ENCODE results near the gene SSBP3. TPM values are rescaled to one million over a fixed set of nuclear protein-coding genes. Genes with fewer than 3 reads are reported as not detected.

Gene SSBP3
- polyA plus RNA-seq, 3 donors, result 18.6 to 43.9 (median 37.0) TPM

DNA sequence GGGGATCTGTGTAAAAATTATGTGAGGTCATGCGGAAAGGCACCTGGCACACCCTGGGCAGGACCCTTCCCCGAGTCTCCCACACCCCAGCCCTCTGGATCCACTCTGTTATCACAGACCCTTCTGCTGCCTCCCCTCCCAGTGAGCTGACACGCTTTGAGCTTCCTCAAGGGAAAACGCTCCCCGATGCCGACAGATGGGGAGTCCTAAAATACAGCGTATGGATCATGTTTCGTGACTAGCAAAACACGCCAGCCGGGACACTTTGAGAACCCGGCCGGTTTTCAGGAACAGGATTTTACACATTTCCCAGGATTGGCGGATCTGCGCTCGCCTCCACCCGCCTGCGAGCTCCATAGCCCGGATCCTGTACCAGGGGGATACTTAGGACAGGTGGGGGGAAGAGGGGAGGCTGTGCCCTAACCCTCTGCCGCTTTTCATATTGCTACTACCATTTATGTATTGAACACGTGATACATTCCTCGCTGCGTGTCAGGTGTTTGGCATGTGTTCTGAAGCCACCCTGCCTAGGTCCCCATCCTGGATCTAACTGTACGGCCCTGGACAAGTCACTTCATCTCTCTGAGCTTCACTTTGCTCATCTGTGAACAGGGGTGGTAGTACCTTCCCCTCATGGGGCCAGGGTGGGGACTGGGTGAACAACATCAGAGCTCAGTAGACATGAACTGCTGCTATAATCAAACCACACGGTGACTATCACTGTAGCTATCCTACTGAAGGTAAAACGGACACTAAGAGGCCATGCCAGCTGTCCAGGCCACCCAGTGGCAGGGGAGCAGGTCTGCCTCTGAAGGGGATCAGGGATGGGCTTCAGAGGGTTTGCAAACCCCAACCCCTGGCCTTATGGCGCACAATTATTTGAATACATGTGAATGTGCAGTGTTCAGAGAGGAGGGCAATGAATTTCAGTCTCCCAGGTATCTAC is 63.2 kb downstream of the SSBP3 start:
- 69 to 88% (median 84%) methylated on average over 26 of the region's 26 CpGs for WGBS, 3 donors

DNA sequence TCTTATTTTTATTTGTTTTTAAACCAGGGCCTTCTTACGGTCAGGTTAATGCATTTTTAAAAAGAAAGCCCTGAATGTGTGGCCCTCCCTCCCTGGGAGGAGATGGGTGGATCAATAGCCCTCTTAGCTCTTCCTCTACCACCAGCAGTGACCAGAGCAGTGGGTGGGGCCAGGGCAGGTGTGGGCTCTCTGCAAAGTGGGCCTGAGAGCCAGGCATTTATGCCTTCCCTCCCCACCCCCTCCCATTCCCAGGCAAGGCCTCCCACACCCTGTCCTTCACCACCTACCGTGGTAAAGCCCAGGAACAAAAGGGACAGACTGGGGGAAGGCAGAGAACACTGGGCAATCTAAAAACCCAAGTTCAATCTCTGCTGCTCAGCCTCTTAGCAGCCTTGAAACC is 63.9 kb downstream of the SSBP3 start:
- WGBS, 3 donors, result 53 to 76% (median 59%) methylated on average over 2 of the region's 2 CpGs
- H3K27ac ChIP-seq (ENCODE audit: low read depth, low read length), result no peak overlapping the region

More for the DNA sequence above, 63.2 kb downstream of the SSBP3 start:
- no peak overlapping the region for H3K27ac ChIP-seq (ENCODE audit: low read depth, low read length)

DNA sequence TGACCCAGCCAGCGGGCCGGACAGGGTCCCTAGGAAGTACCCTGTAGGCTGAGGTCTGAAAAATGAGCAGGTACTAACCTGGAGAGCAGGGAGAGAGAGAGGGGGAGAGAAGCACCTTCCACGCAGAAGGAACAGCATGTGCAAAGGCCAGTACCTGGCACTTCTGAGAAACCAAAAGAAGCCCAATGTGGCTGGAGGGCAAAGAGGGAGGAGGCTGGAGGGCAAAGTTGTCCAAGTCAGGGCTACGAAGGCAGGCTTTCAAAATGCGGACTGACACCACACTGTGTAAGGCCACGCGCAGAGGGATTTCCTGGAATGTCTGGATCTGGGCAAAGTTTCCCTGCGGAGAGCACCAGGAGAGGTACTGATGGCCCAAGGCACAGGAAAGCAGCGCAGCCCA is 64.4 kb downstream of the SSBP3 start:
- no peak overlapping the region for H3K27ac ChIP-seq (ENCODE audit: low read depth, low read length)
- WGBS, 3 donors, result 94 to 97% (median 94%) methylated on average over 9 of the region's 9 CpGs

DNA sequence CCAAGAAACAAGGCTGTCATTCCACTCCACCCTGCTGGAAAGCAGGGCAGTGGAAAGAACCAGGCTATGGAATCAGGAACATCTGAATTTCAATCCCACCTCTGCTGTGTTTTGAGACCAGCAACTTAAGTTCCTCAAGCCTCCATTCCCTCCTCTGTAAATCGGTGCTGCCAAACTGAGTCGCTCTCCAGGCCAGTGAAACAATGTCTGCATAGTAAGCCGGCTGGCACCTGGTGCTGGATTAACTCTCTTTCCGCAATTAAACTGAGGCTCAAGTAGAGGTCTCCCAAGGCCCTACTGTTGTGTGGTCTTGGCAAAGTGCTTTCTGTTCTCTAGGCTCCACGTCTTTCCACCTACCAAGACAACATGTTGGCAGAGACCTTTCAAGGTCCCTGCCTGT is 65.3 kb downstream of the SSBP3 start:
- 76 to 91% (median 77%) methylated on average over 5 of the region's 5 CpGs for WGBS, 3 donors
- no peak overlapping the region for H3K27ac ChIP-seq (ENCODE audit: low read depth, low read length)

GRCh38 chr1:54340434-54340833 is 65.8 kb downstream of the SSBP3 start:
- WGBS, 3 donors, result 71 to 86% (median 81%) methylated on average over 6 of the region's 6 CpGs
- no peak overlapping the region for H3K27ac ChIP-seq (ENCODE audit: low read depth, low read length)

DNA sequence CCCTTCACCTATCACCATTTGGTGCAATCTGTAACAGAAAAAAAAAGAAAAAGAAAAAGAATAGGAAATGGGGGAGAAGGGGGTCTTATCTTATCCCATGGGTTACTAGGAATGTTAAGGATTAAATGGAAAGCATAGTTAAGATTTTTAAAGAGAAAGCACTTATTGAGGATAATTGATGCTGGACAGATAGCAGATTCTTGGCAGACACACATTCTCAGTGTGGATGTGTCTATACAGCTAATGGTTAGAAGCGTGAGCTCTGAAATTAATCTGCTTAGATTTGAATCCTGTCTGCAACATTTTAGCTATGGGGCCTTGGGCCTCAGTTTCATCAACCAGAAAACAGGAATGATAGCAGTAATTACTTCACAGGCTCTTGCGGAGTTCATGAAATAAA is 67.1 kb downstream of the SSBP3 start:
- 87 to 92% (median 92%) methylated on average over 2 of the region's 2 CpGs for WGBS, 3 donors
- H3K27ac ChIP-seq (ENCODE audit: low read depth, low read length), result no peak overlapping the region

- 70 to 82% (median 81%) methylated on average over 8 of the region's 8 CpGs for WGBS, 3 donors
- no peak overlapping the region for H3K27ac ChIP-seq (ENCODE audit: low read depth, low read length)
Measured at GRCh38 chr1:54338464-54338863, 67.7 kb downstream of the SSBP3 start.

DNA sequence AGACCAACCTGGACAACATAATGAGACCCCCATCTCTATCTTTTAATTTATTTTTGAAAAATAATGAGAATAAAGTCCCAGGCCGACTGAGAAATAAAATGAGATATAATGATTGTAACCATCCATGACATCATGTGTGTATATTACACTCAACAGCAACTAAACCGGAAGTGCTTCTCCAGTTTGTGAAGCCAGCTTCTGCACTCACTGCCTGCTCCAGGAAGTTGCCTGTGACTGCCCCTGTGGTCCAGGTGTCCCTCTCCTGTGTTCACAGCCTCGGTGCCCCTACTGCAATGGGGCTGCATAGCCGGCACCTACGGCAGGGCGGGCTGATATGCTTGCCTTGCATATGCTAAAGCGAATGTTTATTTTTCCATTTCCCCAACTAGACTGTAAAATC is 68.3 kb downstream of the SSBP3 start:
- WGBS, 3 donors, result 63 to 67% (median 66%) methylated on average over 7 of the region's 7 CpGs
- H3K27ac ChIP-seq (ENCODE audit: low read depth, low read length), result no peak overlapping the region

GRCh38 chr1:54337034-54337433 is 69.2 kb downstream of the SSBP3 start:
- WGBS, 3 donors, result 94 to 95% (median 95%) methylated on average over 7 of the region's 7 CpGs

GRCh38 chr1:54336116-54336515 is 70.1 kb downstream of the SSBP3 start:
- no peak overlapping the region for H3K27ac ChIP-seq (ENCODE audit: low read depth, low read length)
- 73 to 85% (median 79%) methylated on average over 5 of the region's 5 CpGs for WGBS, 3 donors

More at GRCh38 chr1:54337034-54337433, 69.2 kb downstream of the SSBP3 start:
- no peak overlapping the region for H3K27ac ChIP-seq (ENCODE audit: low read depth, low read length)

DNA sequence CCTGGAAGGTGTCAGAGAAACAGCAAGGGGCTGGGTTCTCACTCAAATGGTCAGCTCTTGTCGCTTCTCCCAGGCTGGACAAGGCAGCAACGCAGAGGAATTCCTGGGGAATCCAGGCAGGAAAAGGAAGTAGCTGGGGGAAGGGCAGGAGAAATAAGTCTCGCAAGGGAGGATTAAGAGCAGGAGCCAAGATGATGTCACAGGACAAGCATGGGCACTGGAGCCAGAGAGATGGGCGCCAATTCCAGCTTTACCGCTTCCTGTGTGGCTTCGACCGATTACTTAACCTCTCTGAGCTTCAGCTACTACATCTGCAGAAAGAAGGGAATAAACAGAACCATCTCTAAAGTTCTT is 70.5 kb downstream of the SSBP3 start:
- WGBS, 3 donors, result 18 to 66% (median 21%) methylated on average over 7 of the region's 7 CpGs
- no peak overlapping the region for H3K27ac ChIP-seq (ENCODE audit: low read depth, low read length)

GRCh38 chr1:54335011-54335754 is 71.0 kb downstream of the SSBP3 start:
- WGBS, 3 donors, result 36 to 58% (median 40%) methylated on average over 13 of the region's 13 CpGs

DNA sequence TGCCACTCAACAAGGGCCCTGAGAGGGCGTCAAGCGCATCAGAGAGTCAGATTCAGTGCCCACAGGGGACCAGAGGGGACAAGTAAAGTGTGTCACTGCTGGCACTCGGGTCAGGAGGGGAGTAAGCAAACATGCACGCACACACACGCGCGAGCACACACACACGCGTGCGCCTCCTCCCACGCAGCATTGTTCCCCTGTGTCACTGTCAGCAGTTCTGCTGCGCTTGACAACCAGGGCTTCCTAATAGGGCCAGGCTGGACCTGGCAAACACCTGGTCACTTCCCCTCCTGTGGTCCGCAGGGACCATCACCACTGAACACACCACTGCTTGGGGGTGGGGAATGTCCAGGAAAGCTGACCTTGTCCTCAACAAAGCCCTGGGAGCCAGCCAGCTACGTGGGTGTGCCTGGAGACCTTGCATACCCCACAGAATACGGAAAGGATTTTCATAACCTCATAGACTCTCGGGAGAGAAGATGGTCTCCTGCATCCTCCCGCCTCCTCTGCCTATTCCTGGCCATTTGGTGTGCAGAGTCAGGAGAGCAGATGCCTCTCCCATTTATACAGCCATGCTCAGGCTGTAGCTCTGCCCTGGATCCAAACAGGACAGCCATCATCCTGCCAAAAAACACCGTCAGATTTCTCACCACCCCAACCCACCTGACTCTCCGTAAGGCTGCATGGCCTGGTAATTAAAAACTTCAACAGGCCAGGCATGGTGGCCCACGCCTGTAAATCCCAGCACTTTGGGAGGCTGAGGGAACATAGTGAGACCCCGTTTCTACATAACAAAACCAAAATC is 73.2 kb downstream of the SSBP3 start:
- 58 to 62% (median 61%) methylated on average over 21 of the region's 21 CpGs for WGBS, 3 donors
- no peak overlapping the region for H3K27ac ChIP-seq (ENCODE audit: low read depth, low read length)

More at GRCh38 chr1:54335011-54335754, 71.0 kb downstream of the SSBP3 start:
- no peak overlapping the region for H3K27ac ChIP-seq (ENCODE audit: low read depth, low read length)

- H3K27ac ChIP-seq (ENCODE audit: low read depth, low read length), result no peak overlapping the region
- 31 to 85% (median 76%) methylated on average over 3 of the region's 3 CpGs for WGBS, 3 donors
Measured at GRCh38 chr1:54331843-54332463, 74.2 kb downstream of the SSBP3 start.

DNA sequence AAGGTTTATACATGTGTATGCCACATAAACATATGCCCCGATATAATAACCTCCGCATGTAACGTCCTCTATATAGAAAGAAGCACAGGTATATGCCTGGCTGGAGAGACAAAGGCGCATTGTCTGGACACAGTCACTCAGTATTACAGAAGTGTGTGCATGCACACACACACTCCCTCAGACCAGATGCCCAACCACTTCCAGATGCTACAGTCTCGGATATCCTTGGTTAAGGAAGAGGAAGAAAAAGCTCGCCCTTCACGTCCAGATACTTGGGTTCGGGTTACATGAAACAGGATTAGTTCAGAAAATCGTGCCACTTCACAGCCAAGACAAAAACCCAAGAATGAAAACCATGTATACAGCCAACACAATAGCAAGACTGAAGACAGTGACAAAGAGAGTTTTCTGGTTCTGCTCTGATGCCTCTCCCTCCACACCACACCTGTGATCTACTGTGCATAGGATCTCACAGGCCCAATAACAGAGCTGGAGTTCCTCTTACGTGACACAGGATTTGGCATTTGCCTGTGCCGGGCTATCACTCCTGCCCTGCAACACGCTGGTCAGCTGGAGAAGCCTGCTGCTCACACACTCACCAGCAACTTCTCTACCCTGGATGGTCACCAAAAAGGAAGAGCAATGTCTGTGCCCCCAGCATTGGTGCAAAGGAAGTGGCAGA is 75.0 kb downstream of the SSBP3 start:
- no peak overlapping the region for H3K27ac ChIP-seq (ENCODE audit: low read depth, low read length)
- 58 to 77% (median 68%) methylated on average over 12 of the region's 12 CpGs for WGBS, 3 donors

- H3K27ac ChIP-seq (ENCODE audit: low read depth, low read length), result no peak overlapping the region
- 65 to 79% (median 75%) methylated on average over 5 of the region's 5 CpGs for WGBS, 3 donors
Measured at GRCh38 chr1:54329312-54330003, 76.7 kb downstream of the SSBP3 start.

GRCh38 chr1:54328066-54328636 is 78.0 kb downstream of the SSBP3 start:
- H3K27ac ChIP-seq (ENCODE audit: low read depth, low read length), result no peak overlapping the region
- WGBS, 3 donors, result 80 to 93% (median 84%) methylated on average over 12 of the region's 12 CpGs
